MCF 10A (cell line): ENCODE measurements around the gene INSR. TPM values are rescaled to one million over a fixed set of nuclear protein-coding genes. Genes with fewer than 3 reads are reported as not detected.

ENCODE experiments used
- BruUV-seq: library from RNA; stranded (reverse); fragments of 400-500 nt; replicated peaks from 2 replicates; lab custom pipeline; 2021; lab: Mats Ljungman, UMichigan
- CTCF ChIA-PET: fragments of 300-600 bp; sonication (Branson Sonifier 250); formaldehyde crosslinking; extraction: SDS; loops from one replicate; lab custom pipeline; 2021; ENCODE audit warnings: antibody characterized with exemption, inconsistent platforms; lab: Yijun Ruan, JAX
- POLR2A ChIA-PET: fragments of 300-600, 350-650 bp; sonication (Branson Sonifier 250); formaldehyde crosslinking; extraction: SDS; loops from one replicate; lab custom pipeline; 2020; ENCODE audit warnings: antibody characterized with exemption, inconsistent platforms; lab: Yijun Ruan, JAX
- DNase-seq: peaks from one replicate; pipeline ENCODE4 v3.0.0-alpha.2; 2018; ENCODE audit not compliant: unreplicated experiment
- H3K27ac Mint-ChIP-seq: one replicate; pipeline ENCODE4 v1.8.0; 2022; ENCODE audit warnings: mild to moderate bottlenecking, low read depth, mixed read lengths; ENCODE audit not compliant: unreplicated experiment
- H3K27me3 Mint-ChIP-seq: one replicate; pipeline ENCODE4 v1.8.0; 2022; ENCODE audit warnings: mixed read lengths; ENCODE audit not compliant: insufficient read depth, unreplicated experiment
- H3K36me3 Mint-ChIP-seq: one replicate; pipeline ENCODE4 v1.8.0; 2022; ENCODE audit warnings: mild to moderate bottlenecking, moderate library complexity, mixed read lengths; ENCODE audit not compliant: insufficient read depth, unreplicated experiment
- H3K4me1 Mint-ChIP-seq: one replicate; pipeline ENCODE4 v1.8.0; 2022; ENCODE audit warnings: mixed read lengths; ENCODE audit not compliant: insufficient read depth, unreplicated experiment
- H3K4me3 Mint-ChIP-seq: one replicate; pipeline ENCODE4 v1.8.0; 2022; ENCODE audit warnings: mild to moderate bottlenecking, moderate library complexity, mixed read lengths; ENCODE audit not compliant: unreplicated experiment
- H3K9me3 Mint-ChIP-seq: one replicate; pipeline ENCODE4 v1.8.0; 2022; ENCODE audit warnings: mixed read lengths; ENCODE audit not compliant: unreplicated experiment
- intact Hi-C: fragments of 100-400 bp; cut with micrococcal nuclease; formaldehyde crosslinking; loops from 2 replicates; pipeline ENCODE4 v1.14.1; 2022
- total RNA-seq: library from RNA; stranded (reverse); gene quantifications from 2 replicates; pipeline ENCODE4 v1.2.3, GENCODE V29; 2022
- TF ChIP-seq, protein P1 (sequence below): fragments of 200-600 bp; IDR thresholded peaks from one replicate; pipeline ENCODE4 v1.8.0; 2022; ENCODE audit warnings: antibody characterized with exemption, mild to moderate bottlenecking; ENCODE audit not compliant: unreplicated experiment

INSR gene
- total RNA-seq, 1 experiment from 2014 or later, result 8.8 TPM

DNA sequence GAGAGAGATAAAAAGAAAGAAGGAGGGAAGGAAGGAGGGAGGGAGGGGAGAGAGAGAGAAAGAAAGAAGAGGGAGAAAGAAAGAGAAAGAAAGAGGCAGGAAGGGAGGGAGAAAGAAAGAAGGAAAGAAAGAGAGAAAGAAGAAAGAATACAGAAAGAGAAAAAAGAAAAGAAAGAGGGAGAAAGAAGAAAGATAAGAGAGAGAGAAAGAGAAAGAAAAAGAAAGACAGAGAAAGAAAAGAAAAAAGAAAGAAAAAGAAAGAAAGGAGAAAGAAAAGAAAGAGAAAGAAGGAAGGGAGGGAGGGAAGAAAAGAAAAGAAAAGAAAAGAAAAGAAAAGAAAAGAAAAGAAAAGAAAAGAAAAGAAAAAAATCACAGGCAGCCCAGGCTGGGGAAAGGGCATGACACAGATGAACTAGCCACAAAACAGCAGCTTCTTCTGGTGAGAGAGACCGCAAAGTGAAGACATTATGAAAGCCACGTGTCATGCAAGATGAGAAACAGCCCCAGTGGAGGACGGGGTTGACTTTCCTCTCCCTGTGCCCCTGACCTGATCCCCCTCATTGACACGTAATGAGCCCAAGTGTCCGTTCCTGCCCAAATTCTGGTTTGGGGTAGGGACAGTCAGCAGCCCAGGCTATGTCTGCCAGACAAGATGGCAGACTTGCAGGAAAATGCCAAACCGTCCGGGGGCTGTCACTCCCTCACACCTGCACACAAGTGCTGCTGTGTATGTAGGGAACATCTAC is 102.1 kb downstream of the INSR start:
- CTCF ChIA-PET, result interaction anchor here (0.6 to 0.7 kb wide), 3 partner anchors 32 to 549 kb away, joined by 3 to 6 read pairs (median 3); no protein-coding TSS in a partner anchor

DNA sequence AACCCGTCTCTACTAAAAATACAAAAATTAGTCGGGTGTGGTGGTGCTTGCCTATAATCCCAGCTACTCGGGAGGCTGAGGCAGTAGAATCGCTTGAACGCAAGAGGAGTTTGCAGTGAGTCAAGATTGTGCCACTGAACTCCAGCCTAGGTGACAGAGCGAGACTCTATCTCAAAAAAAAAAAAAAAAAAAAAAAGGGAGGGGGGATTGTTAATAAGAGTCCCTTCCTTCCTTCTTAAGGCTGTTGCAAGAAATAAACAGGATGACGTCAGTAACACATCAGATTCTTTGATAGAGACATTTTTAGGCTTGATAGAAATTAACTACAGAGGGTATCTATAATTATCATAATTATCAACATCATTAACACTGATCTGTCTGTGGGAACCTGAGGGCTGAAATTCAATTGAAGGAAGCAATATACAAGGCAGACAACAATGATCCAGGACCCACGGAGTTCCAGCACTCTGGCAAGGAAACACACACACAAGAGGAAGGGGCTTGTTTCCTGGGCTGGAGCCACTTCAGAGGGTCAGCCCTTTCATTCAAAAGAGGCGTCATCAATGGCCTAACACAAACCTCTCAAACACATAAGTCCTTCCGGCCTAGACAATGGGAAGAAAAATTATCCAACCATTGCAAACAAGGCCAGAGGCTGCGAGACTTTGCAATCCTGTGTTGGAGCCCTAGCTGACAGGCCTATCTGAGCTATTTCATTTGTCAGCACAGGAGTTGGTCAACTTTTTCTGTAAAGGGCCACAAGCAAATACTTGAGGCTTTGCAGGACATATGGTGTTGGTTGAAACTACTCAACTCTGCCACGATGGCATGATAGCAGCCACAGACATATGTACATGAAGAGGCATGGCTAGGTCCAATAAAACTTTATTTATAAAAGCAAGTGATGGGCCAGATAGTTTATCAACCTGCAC is 105.2 kb downstream of the INSR start:
- Mint-ChIP-seq H3K4me3 (no peak overlapping the region), H3K36me3 (no peaks in the 10 kb centered on the region), H3K27ac (no peak overlapping the region), H3K9me3 (no peaks in the 10 kb centered on the region), H3K4me1 (no peaks in the 10 kb centered on the region), H3K27me3 (no peaks in the 10 kb centered on the region)
- BruUV-seq, result no TSS peak
- TF ChIP-seq, protein P1, sequence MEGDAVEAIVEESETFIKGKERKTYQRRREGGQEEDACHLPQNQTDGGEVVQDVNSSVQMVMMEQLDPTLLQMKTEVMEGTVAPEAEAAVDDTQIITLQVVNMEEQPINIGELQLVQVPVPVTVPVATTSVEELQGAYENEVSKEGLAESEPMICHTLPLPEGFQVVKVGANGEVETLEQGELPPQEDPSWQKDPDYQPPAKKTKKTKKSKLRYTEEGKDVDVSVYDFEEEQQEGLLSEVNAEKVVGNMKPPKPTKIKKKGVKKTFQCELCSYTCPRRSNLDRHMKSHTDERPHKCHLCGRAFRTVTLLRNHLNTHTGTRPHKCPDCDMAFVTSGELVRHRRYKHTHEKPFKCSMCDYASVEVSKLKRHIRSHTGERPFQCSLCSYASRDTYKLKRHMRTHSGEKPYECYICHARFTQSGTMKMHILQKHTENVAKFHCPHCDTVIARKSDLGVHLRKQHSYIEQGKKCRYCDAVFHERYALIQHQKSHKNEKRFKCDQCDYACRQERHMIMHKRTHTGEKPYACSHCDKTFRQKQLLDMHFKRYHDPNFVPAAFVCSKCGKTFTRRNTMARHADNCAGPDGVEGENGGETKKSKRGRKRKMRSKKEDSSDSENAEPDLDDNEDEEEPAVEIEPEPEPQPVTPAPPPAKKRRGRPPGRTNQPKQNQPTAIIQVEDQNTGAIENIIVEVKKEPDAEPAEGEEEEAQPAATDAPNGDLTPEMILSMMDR, result no peak
- POLR2A ChIA-PET, result no interaction called here
- intact Hi-C loops, result no loop called here
- CTCF ChIA-PET, result no interaction called here
- DNase-seq, result no peak

More for the DNA sequence above, 102.1 kb downstream of the INSR start:
- no peak overlapping the region for H3K27ac Mint-ChIP-seq
- peaks cover 4% of the 10 kb centered on the region for H3K4me1 Mint-ChIP-seq
- H3K27me3 Mint-ChIP-seq, result no peaks in the 10 kb centered on the region
- intact Hi-C loops, result no loop called here
- POLR2A ChIA-PET, result interaction anchor here (0.6 kb wide), 1 partner anchor 12 kb away, joined by 4 read pairs; no protein-coding TSS in a partner anchor
- H3K4me3 Mint-ChIP-seq, result no peak overlapping the region
- no peak for DNase-seq
- TF ChIP-seq, protein P1, result no peak
- no peaks in the 10 kb centered on the region for H3K36me3 Mint-ChIP-seq
- H3K9me3 Mint-ChIP-seq, result no peaks in the 10 kb centered on the region
- BruUV-seq, result no TSS peak

DNA sequence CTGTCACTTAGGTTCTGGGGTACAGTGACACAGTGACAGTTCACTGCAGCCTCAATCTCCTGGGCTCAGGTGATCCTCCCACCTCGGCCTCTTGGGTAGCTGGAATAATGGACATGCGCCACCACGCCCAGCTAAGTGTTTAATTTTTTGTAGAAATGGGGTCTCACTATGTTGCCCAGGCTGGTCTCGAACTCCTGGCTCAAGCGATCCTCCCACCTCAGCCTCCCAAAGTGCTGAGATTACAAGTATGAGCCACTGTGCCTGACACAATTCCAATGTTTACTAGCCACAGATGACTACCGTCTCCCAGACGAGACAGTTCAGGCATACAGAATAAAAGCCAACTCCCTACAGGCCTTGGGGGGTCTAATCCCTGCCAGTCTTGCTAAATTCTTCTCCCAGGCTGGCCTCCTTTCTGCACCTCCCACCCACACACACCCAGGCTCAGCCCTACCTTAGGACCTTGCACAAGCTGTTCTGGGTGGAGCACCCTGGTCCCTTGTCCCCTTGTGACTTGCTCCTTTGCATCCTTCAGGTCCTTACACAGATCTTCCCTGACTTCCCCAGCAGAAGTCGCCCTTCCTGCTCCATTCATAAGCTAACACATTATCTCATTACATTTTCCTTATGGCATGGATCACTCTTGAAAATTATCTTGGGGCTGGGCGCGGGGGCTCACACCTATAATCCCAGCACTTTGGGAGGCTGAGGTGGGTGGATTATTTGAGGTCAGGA is 106.4 kb downstream of the INSR start:
- TF ChIP-seq, protein P1, result no peak
- H3K4me3 Mint-ChIP-seq, result no peak overlapping the region
- ChIA-PET POLR2A (interaction anchor here (0.6 kb wide), 1 partner anchor 21 kb away, joined by 3 read pairs; no protein-coding TSS in a partner anchor), CTCF (interaction anchor here (0.6 kb wide), 1 partner anchor 38 kb away, joined by 4 read pairs; no protein-coding TSS in a partner anchor)
- no peak for DNase-seq
- no TSS peak for BruUV-seq
- H3K27me3 Mint-ChIP-seq, result no peaks in the 10 kb centered on the region
- no peaks in the 10 kb centered on the region for H3K36me3 Mint-ChIP-seq
- H3K9me3 Mint-ChIP-seq, result no peaks in the 10 kb centered on the region
- H3K27ac Mint-ChIP-seq, result no peak overlapping the region
- H3K4me1 Mint-ChIP-seq, result no peaks in the 10 kb centered on the region
- intact Hi-C loops, result no loop called here
